Stimulated activated CD4-positive, alpha-beta T cell treated with anti-CD3 and anti-CD28 coated beads, Interleukin-2, amount 100 ng/mL, for 24 hours (primary cell): ENCODE data around the gene CDH5.

Experiments used
- DNase-seq, 2 donors: peaks; one replicate each; pipeline ENCODE4 v3.0.0-alpha.2; 2020

Gene CDH5

DNA sequence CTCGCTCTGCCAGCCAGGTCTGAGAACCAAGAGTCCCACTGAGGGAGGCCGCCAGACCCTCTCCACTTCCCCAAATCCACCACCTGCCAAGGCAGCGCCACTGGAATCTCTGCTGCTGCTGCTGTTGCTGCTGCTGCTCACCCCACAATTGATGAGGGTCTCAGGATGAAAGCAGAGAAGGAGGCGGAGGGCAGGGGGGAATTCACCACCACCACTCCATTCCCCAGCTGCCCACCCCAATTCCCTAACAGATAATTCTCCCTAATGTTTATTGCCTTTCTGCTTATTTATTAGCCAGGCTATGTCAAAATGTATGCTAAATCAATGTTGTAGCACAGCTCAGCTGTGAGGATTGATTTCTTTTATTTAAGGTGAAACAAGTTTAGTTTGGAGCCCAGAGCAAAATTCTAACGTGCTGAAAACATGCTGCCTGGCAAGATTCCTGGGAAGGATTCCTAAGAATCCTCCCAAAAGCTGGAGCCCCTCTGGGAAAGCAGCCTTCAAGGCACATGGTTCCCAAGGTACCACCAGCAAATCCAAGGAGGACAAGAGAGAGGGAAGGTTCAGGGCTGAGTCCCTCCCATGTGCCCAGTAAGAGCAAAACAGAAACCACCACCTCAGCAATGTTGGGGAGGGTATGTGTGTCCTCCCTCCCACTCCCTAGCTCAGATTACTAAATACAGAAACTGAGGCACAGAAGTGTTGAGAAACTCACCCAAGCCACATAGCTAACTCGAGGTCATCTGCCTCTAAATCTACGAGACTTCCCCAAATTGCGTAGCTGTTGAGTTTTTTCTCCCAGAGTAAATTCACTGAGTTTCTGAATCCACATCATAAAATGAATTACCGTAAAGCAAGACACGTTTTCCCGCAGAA is 12.2 kb upstream of the CDH5 start:
- DNase-seq: no peak

GRCh38 chr16:66355526-66355925 is 11.0 kb upstream of the CDH5 start:
- no peak for DNase-seq

DNA sequence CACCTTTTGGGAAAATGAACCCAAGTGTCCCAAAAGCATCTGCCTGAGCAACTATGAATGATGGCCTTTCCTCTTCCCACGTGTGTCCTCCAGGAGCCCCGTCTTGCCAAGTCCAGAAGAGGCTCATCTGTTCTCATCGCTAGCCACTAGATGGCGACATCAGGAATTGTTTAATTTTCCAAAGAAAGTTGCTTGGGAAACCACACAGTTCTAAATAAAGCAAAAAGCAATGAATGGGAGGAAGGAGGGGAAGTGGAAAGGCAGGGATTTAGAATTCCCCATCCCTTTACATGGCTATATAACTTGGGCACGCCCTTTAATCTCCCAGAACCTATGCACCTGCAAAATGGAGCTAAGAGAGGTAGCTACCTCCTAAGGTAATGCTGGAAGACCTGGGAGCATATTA is 9.0 kb upstream of the CDH5 start:
- peak; percentile 23 to 29 for DNase-seq

- DNase-seq: no peak
Measured at GRCh38 chr16:66358231-66358630, 8.3 kb upstream of the CDH5 start.

DNA sequence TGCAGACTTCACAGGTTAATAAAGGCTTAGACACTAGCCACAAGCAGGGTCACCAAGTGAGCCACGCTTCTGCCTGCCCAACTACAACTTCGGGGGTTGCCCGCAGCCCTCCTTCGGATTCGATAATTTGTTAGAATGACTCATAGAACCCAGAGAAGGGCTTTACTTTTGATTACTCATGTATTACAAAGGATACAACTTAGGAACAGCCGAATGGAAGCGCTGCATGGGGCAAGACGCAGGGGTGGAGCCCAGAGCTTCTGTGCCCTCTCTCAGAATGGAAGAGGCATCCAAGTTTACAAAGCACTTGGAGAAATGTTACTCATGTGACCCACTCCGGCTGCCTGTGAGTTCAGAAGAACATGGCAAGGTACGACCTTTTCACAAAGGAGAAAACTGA is 7.5 kb upstream of the CDH5 start:
- DNase-seq: no peak

- no peak for DNase-seq
Measured at GRCh38 chr16:66359811-66360608, 6.5 kb upstream of the CDH5 start.

- DNase-seq: no peak
Measured at GRCh38 chr16:66360624-66361324, 5.7 kb upstream of the CDH5 start.

GRCh38 chr16:66361604-66362135 is 4.8 kb upstream of the CDH5 start:
- no peak for DNase-seq

GRCh38 chr16:66363211-66363777 is 3.2 kb upstream of the CDH5 start:
- no peak for DNase-seq

- no peak for DNase-seq
Measured at GRCh38 chr16:66364117-66364958, 2.2 kb upstream of the CDH5 start.

DNA sequence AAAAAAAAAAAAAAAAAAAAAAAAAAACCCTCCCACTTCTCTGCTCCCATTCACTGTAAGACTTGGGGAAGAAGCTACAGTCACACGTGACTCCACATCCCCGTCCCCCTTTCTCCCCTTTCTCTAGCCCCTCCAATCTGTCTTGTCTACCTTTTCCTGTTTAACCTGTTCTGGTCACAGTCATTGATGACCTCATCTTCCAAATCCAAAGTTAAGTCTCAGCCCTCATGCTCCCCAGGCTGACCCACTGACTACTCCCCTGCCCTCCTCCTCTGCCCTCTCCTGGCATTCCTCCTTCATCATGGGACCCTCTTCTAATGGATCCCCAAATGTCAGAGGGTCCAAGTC is 1.6 kb upstream of the CDH5 start:
- no peak for DNase-seq

GRCh38 chr16:66365651-66366050 is 840 bp upstream of the CDH5 start:
- DNase-seq: no peak

- no peak for DNase-seq
Measured at GRCh38 chr16:66367968-66368891, 1.7 kb downstream of the CDH5 start.

DNA sequence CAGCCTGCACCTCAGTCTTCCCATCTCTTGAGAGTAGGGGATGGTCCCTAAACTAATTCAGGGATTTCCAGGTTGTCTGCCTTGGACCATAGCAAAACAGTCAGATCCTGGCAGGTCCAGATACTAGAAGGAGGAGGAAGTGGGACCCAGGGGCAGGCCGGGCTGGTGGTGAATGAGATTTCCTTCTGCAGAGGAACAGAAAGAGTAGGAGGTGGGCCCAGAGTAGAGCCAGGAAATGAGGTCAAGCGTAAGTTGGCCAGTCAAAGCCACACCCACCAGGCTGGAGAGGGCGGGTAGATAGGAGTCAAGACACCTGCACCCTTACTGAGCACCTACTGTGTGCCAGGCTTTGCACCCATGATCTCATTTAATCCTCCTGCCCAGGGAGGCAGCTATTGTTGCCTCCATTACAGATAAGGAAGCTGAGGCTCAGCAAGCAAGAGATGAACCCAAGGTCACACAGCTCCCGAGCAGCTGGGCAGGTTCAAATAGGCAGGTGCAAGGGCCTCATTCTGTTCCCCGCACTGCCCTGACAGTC is 2.6 kb downstream of the CDH5 start:
- no peak for DNase-seq

- no peak for DNase-seq
Measured at GRCh38 chr16:66370786-66371684, 4.5 kb downstream of the CDH5 start.

DNA sequence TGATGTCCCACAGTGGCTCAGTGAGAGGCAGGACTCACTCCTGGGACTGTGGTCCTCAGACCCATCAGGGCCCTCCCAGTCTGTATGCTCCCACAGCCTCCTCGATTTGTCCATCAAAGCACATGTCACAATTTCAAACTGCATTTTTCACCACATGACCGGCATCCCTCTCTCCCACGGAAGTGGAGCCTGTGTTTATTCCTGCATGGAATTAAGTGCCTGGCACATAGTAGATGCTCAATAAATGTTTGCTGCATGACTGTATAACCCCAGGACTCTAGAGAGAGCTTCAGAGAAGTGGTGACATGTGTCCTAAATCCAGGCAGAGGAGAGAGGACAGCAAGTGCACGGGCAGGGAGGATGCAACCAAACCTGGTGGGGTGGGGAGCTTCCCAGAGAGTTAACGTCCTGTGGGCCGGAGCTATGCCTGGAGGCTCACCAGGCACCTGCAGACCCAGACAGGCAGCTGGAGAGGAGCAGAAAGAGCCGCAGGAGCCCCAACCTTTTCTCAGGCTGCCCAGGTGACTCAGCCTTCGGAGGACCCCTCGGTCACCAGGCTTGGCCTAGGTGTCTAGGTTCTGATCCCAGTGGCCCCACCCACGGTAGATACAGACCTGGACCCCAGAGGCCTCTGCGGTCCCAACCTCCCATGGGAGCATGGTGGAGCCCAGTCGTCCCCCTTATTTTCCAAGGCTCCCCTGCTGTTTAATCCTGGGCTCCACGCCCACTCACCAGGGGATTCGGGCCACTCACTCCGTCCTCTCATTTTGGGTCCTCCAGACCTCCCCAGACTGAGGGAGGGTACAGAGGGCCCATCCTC is 5.8 kb downstream of the CDH5 start:
- DNase-seq: no peak

DNA sequence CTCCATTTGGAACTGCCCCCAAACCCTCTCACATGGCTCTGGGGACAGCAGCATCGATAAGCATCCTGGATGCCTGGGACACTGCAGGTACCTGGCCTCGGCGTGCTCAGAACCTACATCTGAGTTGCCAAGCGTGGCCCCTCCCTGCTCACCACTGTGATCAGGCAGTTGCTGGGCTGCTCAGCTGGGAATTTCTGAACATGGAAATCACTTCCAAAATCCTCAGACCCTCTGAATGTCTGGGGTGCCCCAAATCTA is 6.3 kb downstream of the CDH5 start:
- DNase-seq: no peak

DNA sequence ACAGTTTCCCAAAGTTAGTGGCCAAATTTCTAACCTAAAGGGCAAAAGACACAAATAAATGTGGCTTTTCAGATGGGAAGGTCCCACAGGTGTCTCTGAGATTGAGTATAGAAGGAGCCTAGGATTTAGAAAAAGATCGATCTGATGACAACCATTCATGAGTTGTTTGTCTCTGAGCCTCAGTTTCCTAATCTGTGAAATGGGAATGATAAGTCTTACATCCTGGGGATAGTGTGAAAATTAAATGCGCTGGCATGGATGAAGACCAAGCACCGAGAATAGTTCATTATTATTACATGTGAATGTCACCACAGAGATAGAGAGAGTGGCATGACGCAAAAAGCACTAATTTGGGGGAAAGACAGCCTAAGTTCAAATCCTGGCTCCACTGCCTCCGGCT is 7.2 kb downstream of the CDH5 start:
- DNase-seq: no peak

- no peak for DNase-seq
Measured at GRCh38 chr16:66374176-66374575, 7.7 kb downstream of the CDH5 start.
